NB4 (cell line): ENCODE measurements around the gene ALPP.
A peak's percentile ranks its signal among the peaks of the same experiment; 100 is the strongest.
"Not testable (repeated sequence)": the region's sequence is repeated elsewhere in the genome, so short reads cannot be mapped to it uniquely, and the experiment has no call there.

Experiments
- POLR2A ChIP-seq: IDR thresholded peaks from 2 replicates; pipeline ENCODE4 v1.6.1; 2011; ENCODE audit warnings: mild to moderate bottlenecking; ENCODE audit not compliant: insufficient read length; ENCODE audit errors: extremely low read depth
- TF ChIP-seq, protein P1 (sequence below): IDR thresholded peaks from one replicate; pipeline ENCODE4 v1.5.1; 2012; ENCODE audit warnings: low read depth, low read length
- TF ChIP-seq, protein P2 (sequence below): IDR thresholded peaks from 2 replicates; pipeline ENCODE4 v1.6.1; 2011; ENCODE audit warnings: low read depth, low read length

DNA sequence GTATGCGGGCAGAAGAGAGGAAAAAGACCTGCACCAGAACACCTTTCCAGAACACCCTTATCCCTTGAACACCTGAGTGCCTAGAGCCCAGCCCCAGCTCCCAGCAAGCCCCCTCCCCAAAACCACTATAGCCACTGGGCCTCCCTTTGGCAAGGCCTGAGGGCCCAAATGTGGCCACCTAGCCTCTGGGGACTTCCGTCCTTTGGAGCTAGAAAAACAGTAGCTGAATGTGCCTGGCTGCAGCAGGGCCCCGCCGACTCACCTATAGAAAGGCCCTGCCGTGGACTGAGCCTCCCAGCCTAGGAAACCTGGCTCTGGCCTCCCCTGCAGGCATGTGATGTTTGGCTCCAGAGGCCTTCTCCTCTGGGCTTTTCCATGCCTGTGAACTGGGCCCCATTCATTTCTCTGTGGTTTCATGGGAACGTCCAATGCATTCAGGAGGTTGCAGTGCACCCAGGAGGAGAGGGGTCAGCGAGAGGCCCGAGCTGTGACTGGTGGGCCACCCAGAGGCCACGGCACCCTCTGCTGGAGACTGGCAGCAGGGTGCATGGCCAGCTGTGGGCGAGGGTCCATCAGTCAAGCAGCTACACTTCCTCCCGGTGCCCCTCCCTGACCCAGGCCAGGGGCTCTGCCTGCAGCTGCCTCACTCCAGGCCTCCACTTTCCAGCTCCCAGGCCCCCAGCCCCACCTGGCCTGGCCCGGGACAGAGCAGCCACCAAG is 15.3 kb upstream of the ALPP start:
- TF ChIP-seq, protein P1, sequence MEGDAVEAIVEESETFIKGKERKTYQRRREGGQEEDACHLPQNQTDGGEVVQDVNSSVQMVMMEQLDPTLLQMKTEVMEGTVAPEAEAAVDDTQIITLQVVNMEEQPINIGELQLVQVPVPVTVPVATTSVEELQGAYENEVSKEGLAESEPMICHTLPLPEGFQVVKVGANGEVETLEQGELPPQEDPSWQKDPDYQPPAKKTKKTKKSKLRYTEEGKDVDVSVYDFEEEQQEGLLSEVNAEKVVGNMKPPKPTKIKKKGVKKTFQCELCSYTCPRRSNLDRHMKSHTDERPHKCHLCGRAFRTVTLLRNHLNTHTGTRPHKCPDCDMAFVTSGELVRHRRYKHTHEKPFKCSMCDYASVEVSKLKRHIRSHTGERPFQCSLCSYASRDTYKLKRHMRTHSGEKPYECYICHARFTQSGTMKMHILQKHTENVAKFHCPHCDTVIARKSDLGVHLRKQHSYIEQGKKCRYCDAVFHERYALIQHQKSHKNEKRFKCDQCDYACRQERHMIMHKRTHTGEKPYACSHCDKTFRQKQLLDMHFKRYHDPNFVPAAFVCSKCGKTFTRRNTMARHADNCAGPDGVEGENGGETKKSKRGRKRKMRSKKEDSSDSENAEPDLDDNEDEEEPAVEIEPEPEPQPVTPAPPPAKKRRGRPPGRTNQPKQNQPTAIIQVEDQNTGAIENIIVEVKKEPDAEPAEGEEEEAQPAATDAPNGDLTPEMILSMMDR: peak; percentile 3
- not testable (repeated sequence) for TF ChIP-seq POLR2A
- TF ChIP-seq, protein P2, sequence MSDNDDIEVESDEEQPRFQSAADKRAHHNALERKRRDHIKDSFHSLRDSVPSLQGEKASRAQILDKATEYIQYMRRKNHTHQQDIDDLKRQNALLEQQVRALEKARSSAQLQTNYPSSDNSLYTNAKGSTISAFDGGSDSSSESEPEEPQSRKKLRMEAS: not testable (repeated sequence)
